HCT116 (cell line): ENCODE results near the gene ARID5B. TPM values are rescaled to one million over a fixed set of nuclear protein-coding genes. Genes with fewer than 3 reads are reported as not detected.

Experiments used
- ATAC-seq: fragments of 200-7000 bp; cut with Tn5 transposase; 2 replicates; pipeline ENCODE4 v1.9.1; 2020; ENCODE audit warnings: mild to moderate bottlenecking, moderate library complexity
- BruUV-seq: library from RNA; stranded (reverse); fragments of 400-500 nt; replicated peaks from 2 replicates; lab custom pipeline; 2021; lab: Mats Ljungman, UMichigan
- CTCF ChIA-PET: fragments of 300-600 bp; sonication (Branson Sonifier 250); formaldehyde crosslinking; loops from one replicate; lab custom pipeline; 2021; ENCODE audit warnings: antibody characterized with exemption; lab: Charles Lee
- POLR2A ChIA-PET: fragments of 300-600, 350-600 bp; sonication (Branson Sonifier 250); formaldehyde crosslinking; loops from one replicate; lab custom pipeline; 2021; ENCODE audit warnings: antibody characterized with exemption; lab: Charles Lee
- RAD21 ChIA-PET, 2 experiments: fragments of 300-600 bp; sonication (Branson Sonifier 250); formaldehyde crosslinking; loops; one replicate each; lab custom pipeline; 2023; ENCODE audit warnings: low total read pairs in 2 of 2; ENCODE audit not compliant: uncharacterized antibody in 2 of 2, unreplicated experiment in 2 of 2, low non-redundant PET in 1 of 2; lab: Charles Lee
- DNase-seq: peaks from one replicate; pipeline ENCODE4 v3.0.0-alpha.2; 2010; ENCODE audit warnings: low read depth, low spot score
- H2AFZ ChIP-seq: fragments of 200-600 bp; shearing (Covaris generic), sonication (generic); 2 replicates; pipeline ENCODE4 v1.6.1; 2017; ENCODE audit warnings: low read depth, mixed run types, mixed read lengths, antibody characterized with exemption, low read length; ENCODE audit not compliant: poor library complexity, severe bottlenecking
- H3K27ac ChIP-seq: 2 replicates; pipeline ENCODE4 v1.5.1; 2012; ENCODE audit warnings: low read depth, low read length
- H3K27me3 ChIP-seq: fragments of 200-600 bp; sonication (generic); 2 replicates; pipeline ENCODE4 v1.6.1; 2016; ENCODE audit warnings: mixed run types, low read length, mixed read lengths; ENCODE audit not compliant: insufficient read depth
- H3K36me3 ChIP-seq, 2 experiments: fragments of 200-500 bp in 1 of 2; fragments of 200-600 bp in 1 of 2; sonication (Bioruptor generic) in 1 of 2; sonication (generic) in 1 of 2; 2 replicates each; pipeline versions ENCODE4 v1.5.1 to v1.6.1; 2014 to 2016; ENCODE audit warnings: low read length in 2 of 2, inconsistent platforms in 1 of 2, mixed read lengths in 1 of 2, mixed run types in 1 of 2; ENCODE audit not compliant: insufficient read depth in 2 of 2, control insufficient read depth in 1 of 2
- H3K4me1 ChIP-seq, 2 experiments: fragments of 200-600 bp in 1 of 2; sonication (generic) in 1 of 2; 2 replicates each; pipeline versions ENCODE4 v1.5.1 to v1.6.1; 2012 to 2017; ENCODE audit warnings: low read length in 2 of 2, inconsistent platforms in 1 of 2, mild to moderate bottlenecking in 1 of 2, mixed read lengths in 1 of 2, mixed run types in 1 of 2, moderate library complexity in 1 of 2; ENCODE audit not compliant: insufficient read depth in 2 of 2, control insufficient read depth in 1 of 2
- H3K4me2 ChIP-seq: fragments of 200-600 bp; sonication (generic); 2 replicates; pipeline ENCODE4 v1.6.1; 2017; ENCODE audit warnings: mixed run types, low read length, mixed read lengths
- H3K4me3 ChIP-seq, 2 experiments: fragments of 200-600 bp in 1 of 2; sonication (generic) in 1 of 2; replicated peaks in 1 of 2; 2 replicates each; pipeline ENCODE4 v1.5.1; 2011 to 2016; ENCODE audit warnings: low read length in 2 of 2, control low read depth in 1 of 2, low read depth in 1 of 2, mild to moderate bottlenecking in 1 of 2, mixed read lengths in 1 of 2, mixed run types in 1 of 2
- H3K79me2 ChIP-seq: fragments of 200-600 bp; sonication (generic); 2 replicates; pipeline ENCODE4 v1.6.1; 2017; ENCODE audit warnings: mild to moderate bottlenecking, mixed run types, low read length, moderate library complexity, mixed read lengths; ENCODE audit not compliant: insufficient read depth
- H3K9ac ChIP-seq: fragments of 200-600 bp; sonication (generic); 2 replicates; pipeline ENCODE4 v1.6.1; 2016; ENCODE audit warnings: low read length, mixed read lengths
- H3K9me2 ChIP-seq: fragments of 200-600 bp; sonication (generic), shearing (Covaris generic); 2 replicates; pipeline ENCODE4 v1.6.1; 2017; ENCODE audit warnings: mixed run types, mild to moderate bottlenecking, moderate library complexity; ENCODE audit not compliant: insufficient read depth
- H3K9me3 ChIP-seq, 2 experiments: fragments of 200-500 bp in 1 of 2; fragments of 200-600 bp in 1 of 2; sonication (Bioruptor generic) in 1 of 2; sonication (generic) in 1 of 2; 2 replicates each; pipeline ENCODE4 v1.6.1; 2014 to 2017; ENCODE audit warnings: low read length in 2 of 2, mixed read lengths in 2 of 2, inconsistent platforms in 1 of 2, low read depth in 1 of 2, mild to moderate bottlenecking in 1 of 2, mixed run types in 1 of 2, moderate library complexity in 1 of 2; ENCODE audit not compliant: control insufficient read depth in 1 of 2, insufficient read depth in 1 of 2
- H4K20me1 ChIP-seq: fragments of 200-600 bp; sonication (generic), shearing (Covaris generic); 2 replicates; pipeline ENCODE4 v1.6.1; 2017; ENCODE audit warnings: mixed run types, mild to moderate bottlenecking, moderate library complexity; ENCODE audit not compliant: insufficient read depth
- CBX3 ChIP-seq: IDR thresholded peaks from 2 replicates; pipeline ENCODE4 v1.6.1; 2012; ENCODE audit warnings: low read depth
- CEBPB ChIP-seq: IDR thresholded peaks from 2 replicates; pipeline ENCODE4 v1.6.1; 2012; ENCODE audit warnings: low read depth
- EZH2 ChIP-seq: fragments of 200-600 bp; sonication (generic); IDR thresholded peaks from 2 replicates; pipeline ENCODE4 v1.6.1; 2017; ENCODE audit warnings: antibody characterized with exemption, mixed run types
- EZH2phosphoT487 ChIP-seq: fragments of 200-600 bp; IDR thresholded peaks from 2 replicates; pipeline ENCODE4 v1.6.1; 2018; ENCODE audit warnings: antibody characterized with exemption, borderline replicate concordance
- JUND ChIP-seq: IDR thresholded peaks from 2 replicates; pipeline ENCODE4 v1.6.1; 2012
- RAD21 ChIP-seq: IDR thresholded peaks from 2 replicates; pipeline ENCODE4 v1.6.1; 2012; ENCODE audit warnings: low read depth, mild to moderate bottlenecking
- SIN3A ChIP-seq: IDR thresholded peaks from 2 replicates; pipeline ENCODE4 v1.6.1; 2012; ENCODE audit warnings: low read depth
- SP1 ChIP-seq: IDR thresholded peaks from 2 replicates; pipeline ENCODE4 v1.6.1; 2012; ENCODE audit warnings: low read depth
- SRF ChIP-seq: IDR thresholded peaks from 2 replicates; pipeline ENCODE4 v1.6.1; 2012; ENCODE audit warnings: low read depth
- TCF7L2 ChIP-seq: IDR thresholded peaks from 2 replicates; pipeline ENCODE4 v1.7.0; 2011; ENCODE audit warnings: borderline replicate concordance, inconsistent platforms; ENCODE audit not compliant: insufficient read depth, insufficient read length; ENCODE audit errors: extremely low read depth
- ZBTB33 ChIP-seq: IDR thresholded peaks from 2 replicates; pipeline ENCODE4 v1.6.1; 2011; ENCODE audit warnings: mild to moderate bottlenecking, low read length, moderate library complexity; ENCODE audit not compliant: insufficient replicate concordance; ENCODE audit errors: extremely low read depth
- ZFX ChIP-seq: fragments of 450-650 bp; IDR thresholded peaks from 2 replicates; pipeline ENCODE4 v1.6.1; 2017
- ZNF274 ChIP-seq: fragments of 200-500 bp; sonication (Bioruptor generic); IDR thresholded peaks from 2 replicates; pipeline ENCODE4 v1.6.1; 2014; ENCODE audit warnings: mild to moderate bottlenecking, low read depth, low read length, inconsistent platforms
- intact Hi-C: fragments of 100-400 bp; cut with micrococcal nuclease; formaldehyde crosslinking; loops from 2 replicates; pipeline ENCODE4 v1.10.0; 2022
- total RNA-seq: library from RNA; stranded (reverse); gene quantifications from one replicate; pipeline ENCODE4 v1.2.1, GENCODE V29; 2021; ENCODE audit not compliant: unreplicated experiment

Gene ARID5B
- total RNA-seq, 1 experiment from 2014 or later = 4.7 TPM

DNA sequence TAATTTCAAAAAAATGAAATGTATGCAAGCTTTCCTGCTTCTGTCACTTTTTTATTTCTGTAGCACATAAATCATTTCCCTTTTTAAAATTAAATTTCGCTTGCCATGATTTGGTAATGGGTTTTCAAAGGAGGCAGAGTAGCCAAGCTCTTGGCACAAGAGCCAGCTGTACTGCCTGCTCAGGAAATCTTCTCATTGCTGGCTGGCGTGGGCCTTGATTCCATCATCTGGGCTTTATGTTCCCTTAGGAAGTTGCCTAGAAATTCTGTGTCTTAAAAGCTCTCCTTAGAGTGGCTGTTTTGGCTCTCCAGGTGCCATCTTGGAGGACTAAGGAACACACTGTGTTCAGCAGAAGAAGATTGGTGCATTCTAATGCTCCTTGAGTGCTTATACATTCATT lies 107.4 kb downstream of the ARID5B start:
- Histone ChIP-seq H3K9me2 (no peaks in the 10 kb centered on the region), H3K4me2 (no peak overlapping the region), H3K27me3 (no peaks in the 10 kb centered on the region), H3K4me3 (no peak overlapping the region), H3K36me3 (no peaks in the 10 kb centered on the region), H3K4me1 (no peaks in the 10 kb centered on the region), H3K9me3 (no peaks in the 10 kb centered on the region), H2AFZ (no peak overlapping the region), H3K27ac (no peak overlapping the region), H4K20me1 (no peaks in the 10 kb centered on the region), H3K79me2 (no peaks in the 10 kb centered on the region), H3K9ac (no peak overlapping the region)
- intact Hi-C loops = no loop called here
- TF ChIP-seq ZNF274 (no peak), SRF (no peak), CEBPB (no peak), RAD21 (no peak), EZH2 (no peak), ZBTB33 (no peak), TCF7L2 (no peak), SP1 (no peak)
- CTCF ChIA-PET = no interaction called here
- ATAC-seq (no peak), DNase-seq (no peak)
- POLR2A ChIA-PET = no interaction called here
- RAD21 ChIA-PET = no interaction called here
- BruUV-seq = no TSS peak

GRCh38 chr10:62010366-62010765 lies 108.9 kb downstream of the ARID5B start:
- H3K27me3 ChIP-seq = no peaks in the 10 kb centered on the region
- no peak for ATAC-seq
- H3K9me3 ChIP-seq = no peaks in the 10 kb centered on the region
- no peak overlapping the region for H2AFZ ChIP-seq
- POLR2A ChIA-PET = no interaction called here
- RAD21 ChIA-PET = no interaction called here
- intact Hi-C loops = no loop called here
- no peak overlapping the region for H3K4me2 ChIP-seq
- CTCF ChIA-PET = no interaction called here
- no peaks in the 10 kb centered on the region for H4K20me1 ChIP-seq
- TF ChIP-seq SRF = no peak
- no peak for TF ChIP-seq JUND
- no peak for TF ChIP-seq CBX3
- TF ChIP-seq SIN3A = no peak
- TF ChIP-seq EZH2phosphoT487 = no peak
- TF ChIP-seq ZFX = no peak
- TF ChIP-seq, all 23 proteins: peak for 0
- Histone ChIP-seq H3K4me1 (no peaks in the 10 kb centered on the region), H3K27ac (no peak overlapping the region), H3K9me2 (no peaks in the 10 kb centered on the region), H3K36me3 (no peaks in the 10 kb centered on the region), H3K79me2 (no peaks in the 10 kb centered on the region), H3K4me3 (no peak overlapping the region), H3K9ac (no peak overlapping the region)
- BruUV-seq = no TSS peak
- DNase-seq = no peak
